Measurements from ENCODE around the gene DNAJA3. TPM values are rescaled to one million over a fixed set of nuclear protein-coding genes. Genes with fewer than 3 reads are reported as not detected.

DNAJA3 gene
- total RNA-seq, 8 experiments from 2014 or later: 28.3 to 69.4 (median 44.3) TPM

GRCh38 chr16:4414187-4414917 is 11.3 kb upstream of the DNAJA3 start:
- peaks cover 15 to 24% of the 10 kb centered on the region in 2 donors for H3K4me1 ChIP-seq (replicated peaks in 1 of 2)
- H3K4me3 ChIP-seq: no peak overlapping the region
- in situ Hi-C loops (cut with MboI; ENCODE audit: low pct_unique_long_range_greater_than_20kb in 2 of 9, low sequenced_read_pairs in 9 of 9, unreplicated experiment in 9 of 9): loop anchor here in 1 of 9 experiments (10.0 kb wide), 1 partner anchor 60 kb away; the partner anchor contains the start of gene PAM16
- 40 to 100% (median 92%) methylated on average over 1 to 7 of the region's 7 CpGs; no CpG with 5 or more reads in 1 of the 10 experiments for WGBS, 10 experiments
- no peak for ATAC-seq (replicated peaks in 6 of 8)
- H3K27ac ChIP-seq: no peak overlapping the region

GRCh38 chr16:4415538-4416199 is 10.0 kb upstream of the DNAJA3 start:
- peak overlapping the region; percentile 36 to 43 for H3K27ac ChIP-seq
- 0 to 43% (median 7%) methylated on average over 1 to 17 of the region's 44 CpGs; no CpG with 5 or more reads in 3 of the 10 experiments for WGBS, 10 experiments
- H3K4me1 ChIP-seq (replicated peaks in 1 of 2): peaks cover 15 to 22% of the 10 kb centered on the region in 2 donors
- H3K4me3 ChIP-seq: peak overlapping the region; percentile 62 to 83 (median 65)
- peak in 7 of 8 experiments; percentile 11 to 46 (median 26) for ATAC-seq (replicated peaks in 6 of 8)
- in situ Hi-C loops (cut with MboI; ENCODE audit: low pct_unique_long_range_greater_than_20kb in 2 of 9, low sequenced_read_pairs in 9 of 9, unreplicated experiment in 9 of 9): loop anchor here in 1 of 9 experiments (10.0 kb wide), 1 partner anchor 61 kb away; the partner anchor contains the start of gene PAM16

- H3K27ac ChIP-seq: peak within 1 kb of the TSS; percentile 36 to 63
- WGBS, 10 experiments: 0% methylated on average over 4 to 10 of the region's 92 CpGs; no CpG with 5 or more reads in 8 of the 10 experiments
Measured at GRCh38 chr16:4416200-4417032, 9.3 kb upstream of the DNAJA3 start, which contains the start of gene CORO7. Gene CORO7, minus strand, starts transcription at chr16:4416596. Its CDS starts 78 bp downstream, at chr16:4416518.

GRCh38 chr16:4419402-4419959 is 6.2 kb upstream of the DNAJA3 start:
- no peak for ATAC-seq (replicated peaks in 6 of 8)
- in situ Hi-C loops (cut with MboI; ENCODE audit: low pct_unique_long_range_greater_than_20kb in 2 of 9, low sequenced_read_pairs in 9 of 9, unreplicated experiment in 9 of 9): loop anchor here in 1 of 9 experiments (10.0 kb wide), 1 partner anchor 65 kb away; the partner anchor contains the start of gene PAM16
- 20 to 100% (median 59%) methylated on average over 1 to 7 of the region's 7 CpGs; no CpG with 5 or more reads in 2 of the 10 experiments for WGBS, 10 experiments

More at GRCh38 chr16:4416200-4417032, 9.3 kb upstream of the DNAJA3 start, which contains the start of gene CORO7:
- H3K4me1 ChIP-seq (replicated peaks in 1 of 2): peaks cover 12 to 14% of the 10 kb centered on the region in 2 donors
- peak within 1 kb of the TSS; percentile 62 to 83 (median 65) for H3K4me3 ChIP-seq
- peak; percentile 76 to 97 (median 92) for ATAC-seq (replicated peaks in 6 of 8)
- in situ Hi-C loops (cut with MboI; ENCODE audit: low pct_unique_long_range_greater_than_20kb in 2 of 9, low sequenced_read_pairs in 9 of 9, unreplicated experiment in 9 of 9): loop anchor here in 1 of 9 experiments (10.0 kb wide), 1 partner anchor 62 kb away; the partner anchor contains the start of gene PAM16

GRCh38 chr16:4420505-4421105 is 5.1 kb upstream of the DNAJA3 start:
- no peak overlapping the region for H3K4me3 ChIP-seq
- H3K4me1 ChIP-seq (replicated peaks in 1 of 2): peaks cover 5% of the 10 kb centered on the region in 2 donors
- in situ Hi-C loops (cut with MboI; ENCODE audit: low pct_unique_long_range_greater_than_20kb in 2 of 9, low sequenced_read_pairs in 9 of 9, unreplicated experiment in 9 of 9): no loop called here
- no peak overlapping the region for H3K27ac ChIP-seq
- 57 to 88% (median 79%) methylated on average over 1 to 7 of the region's 8 CpGs for WGBS, 10 experiments
- no peak for ATAC-seq (replicated peaks in 6 of 8)

More at GRCh38 chr16:4419402-4419959, 6.2 kb upstream of the DNAJA3 start:
- no peak overlapping the region for H3K4me3 ChIP-seq
- H3K4me1 ChIP-seq (replicated peaks in 1 of 2): peaks cover 8 to 10% of the 10 kb centered on the region in 2 donors
- H3K27ac ChIP-seq: no peak overlapping the region

- peak overlapping the region; percentile 51 to 86 (median 71) for H3K4me3 ChIP-seq
- WGBS, 10 experiments: 0 to 31% (median 8%) methylated on average over 1 to 14 of the region's 31 CpGs; no CpG with 5 or more reads in 1 of the 10 experiments
- in situ Hi-C loops (cut with MboI; ENCODE audit: low pct_unique_long_range_greater_than_20kb in 2 of 9, low sequenced_read_pairs in 9 of 9, unreplicated experiment in 9 of 9): no loop called here
- ATAC-seq (replicated peaks in 6 of 8): peak in 6 of 8 experiments; percentile 2 to 35 (median 16)
- peak overlapping the region; percentile 97 to 98 for H3K27ac ChIP-seq
- peaks cover 11 to 14% of the 10 kb centered on the region in 2 donors for H3K4me1 ChIP-seq (replicated peaks in 1 of 2)
Measured at GRCh38 chr16:4426021-4426684, 485 bp downstream of the DNAJA3 start.

GRCh38 chr16:4426722-4427372 is 1.2 kb downstream of the DNAJA3 start:
- no peak for ATAC-seq (replicated peaks in 6 of 8)
- Histone ChIP-seq H3K4me1 (replicated peaks in 1 of 2) (peaks cover 11 to 14% of the 10 kb centered on the region in 2 donors), H3K27ac (no peak overlapping the region), H3K4me3 (peak overlapping the region; percentile 51 to 86 (median 71))
- in situ Hi-C loops (cut with MboI; ENCODE audit: low pct_unique_long_range_greater_than_20kb in 2 of 9, low sequenced_read_pairs in 9 of 9, unreplicated experiment in 9 of 9): no loop called here
- WGBS, 10 experiments: 71 to 100% (median 85%) methylated on average over 2 to 10 of the region's 12 CpGs; no CpG with 5 or more reads in 1 of the 10 experiments

- peaks cover 11 to 14% of the 10 kb centered on the region in 2 donors for H3K4me1 ChIP-seq (replicated peaks in 1 of 2)
- H3K4me3 ChIP-seq: no peak overlapping the region
- 0 to 100% (median 99%) methylated on average over 1 to 6 of the region's 7 CpGs; no CpG with 5 or more reads in 4 of the 10 experiments for WGBS, 10 experiments
- no peak for ATAC-seq (replicated peaks in 6 of 8)
- in situ Hi-C loops (cut with MboI; ENCODE audit: low pct_unique_long_range_greater_than_20kb in 2 of 9, low sequenced_read_pairs in 9 of 9, unreplicated experiment in 9 of 9): no loop called here
- H3K27ac ChIP-seq: no peak overlapping the region
Measured at GRCh38 chr16:4428500-4428899, 2.8 kb downstream of the DNAJA3 start.

- WGBS, 10 experiments: 73 to 100% (median 96%) methylated on average over 1 to 9 of the region's 9 CpGs; no CpG with 5 or more reads in 1 of the 10 experiments
Measured at GRCh38 chr16:4431023-4431422, 5.4 kb downstream of the DNAJA3 start.

GRCh38 chr16:4433228-4433627 is 7.6 kb downstream of the DNAJA3 start:
- 33 to 100% (median 87%) methylated on average over 1 to 4 of the region's 4 CpGs; no CpG with 5 or more reads in 1 of the 10 experiments for WGBS, 10 experiments
- Histone ChIP-seq H3K27ac (no peak overlapping the region), H3K4me3 (no peak overlapping the region), H3K4me1 (replicated peaks in 1 of 2) (no peaks in the 10 kb centered on the region)
- in situ Hi-C loops (cut with MboI; ENCODE audit: low pct_unique_long_range_greater_than_20kb in 2 of 9, low sequenced_read_pairs in 9 of 9, unreplicated experiment in 9 of 9): no loop called here
- no peak for ATAC-seq (replicated peaks in 6 of 8)

More at GRCh38 chr16:4431023-4431422, 5.4 kb downstream of the DNAJA3 start:
- peaks cover 6 to 8% of the 10 kb centered on the region in 2 donors for H3K4me1 ChIP-seq (replicated peaks in 1 of 2)
- ATAC-seq (replicated peaks in 6 of 8): no peak
- in situ Hi-C loops (cut with MboI; ENCODE audit: low pct_unique_long_range_greater_than_20kb in 2 of 9, low sequenced_read_pairs in 9 of 9, unreplicated experiment in 9 of 9): no loop called here
- no peak overlapping the region for H3K27ac ChIP-seq
- H3K4me3 ChIP-seq: no peak overlapping the region

Measured in motor neuron (in vitro differentiated cells).